GM19328 (cell line): Measurements from ENCODE around the gene SLC37A4.

Experiments used
- ATAC-seq: cut with Tn5 transposase; IDR thresholded peaks from one replicate; pipeline ENCODE4 v1.9.1; 2021; ENCODE audit warnings: mild to moderate bottlenecking, moderate library complexity; ENCODE audit not compliant: unreplicated experiment

Gene SLC37A4

GRCh38 chr11:118979434-118979833, 51.2 kb downstream of the SLC37A4 start:
- ATAC-seq, result no peak

GRCh38 chr11:118975771-118976709, 54.6 kb downstream of the SLC37A4 start:
- ATAC-seq, result no peak
